GM23338 (cell line): ENCODE data around the gene RAB43. TPM values are rescaled to one million over a fixed set of nuclear protein-coding genes. Genes with fewer than 3 reads are reported as not detected.

Source experiments
- ATAC-seq: fragments of 200-7000 bp; cut with Tn5 transposase; 3 replicates; pipeline ENCODE4 v1.9.1; 2020
- DNase-seq: peaks from one replicate; pipeline ENCODE4 v3.0.0-alpha.2; 2015; ENCODE audit warnings: low spot score
- H2AFZ ChIP-seq: fragments of 200-600 bp; sonication (generic); 2 replicates; pipeline ENCODE4 v1.8.0; 2016; ENCODE audit warnings: antibody characterized with exemption, mild to moderate bottlenecking, moderate library complexity
- H3F3A ChIP-seq: fragments of 200-600 bp; sonication (generic); replicated peaks from 2 replicates; pipeline ENCODE4 v1.8.0; 2017; ENCODE audit warnings: antibody characterized with exemption, mixed run types, low read depth
- H3K27ac ChIP-seq: fragments of 200-600 bp; sonication (generic); 2 replicates; pipeline ENCODE4 v1.6.1; 2016; ENCODE audit warnings: low read depth
- H3K27me3 ChIP-seq: fragments of 200-600 bp; sonication (generic); 2 replicates; pipeline ENCODE4 v1.8.0; 2016; ENCODE audit warnings: mild to moderate bottlenecking, mixed run types, moderate library complexity; ENCODE audit not compliant: insufficient read depth
- H3K36me3 ChIP-seq: fragments of 200-600 bp; sonication (generic); 2 replicates; pipeline ENCODE4 v1.8.0; 2016; ENCODE audit warnings: mild to moderate bottlenecking; ENCODE audit not compliant: insufficient read depth
- H3K4me1 ChIP-seq: fragments of 200-600 bp; sonication (generic); 2 replicates; pipeline ENCODE4 v1.8.0; 2016; ENCODE audit warnings: mild to moderate bottlenecking, moderate library complexity; ENCODE audit not compliant: insufficient read depth
- H3K4me2 ChIP-seq: fragments of 200-600 bp; sonication (generic); 2 replicates; pipeline ENCODE4 v1.7.1; 2017; ENCODE audit warnings: mixed run types
- H3K4me3 ChIP-seq: fragments of 200-600 bp; sonication (generic); 2 replicates; pipeline ENCODE4 v1.6.1; 2016; ENCODE audit warnings: mixed run types
- H3K79me2 ChIP-seq: fragments of 200-600 bp; sonication (generic); replicated peaks from 2 replicates; pipeline ENCODE4 v1.8.0; 2017; ENCODE audit warnings: mild to moderate bottlenecking; ENCODE audit not compliant: insufficient read depth
- H3K9me2 ChIP-seq: fragments of 200-600 bp; sonication (generic); 2 replicates; pipeline ENCODE4 v1.8.0; 2017; ENCODE audit not compliant: insufficient read depth
- H4K20me1 ChIP-seq: fragments of 200-600 bp; sonication (generic); replicated peaks from 2 replicates; pipeline ENCODE4 v1.8.0; 2017; ENCODE audit warnings: mild to moderate bottlenecking; ENCODE audit not compliant: insufficient read depth
- H3K27ac Mint-ChIP-seq: 2 replicates; pipeline ENCODE4 v1.8.0; 2020; ENCODE audit warnings: inconsistent platforms, mild to moderate bottlenecking, moderate library complexity, mixed read lengths
- H3K27me3 Mint-ChIP-seq: 3 replicates; pipeline ENCODE4 v1.8.0; 2022; ENCODE audit warnings: low read depth, mild to moderate bottlenecking, moderate library complexity, mixed read lengths, inconsistent platforms; ENCODE audit not compliant: insufficient read depth, poor library complexity
- H3K36me3 Mint-ChIP-seq: 3 replicates; pipeline ENCODE4 v1.8.0; 2021; ENCODE audit warnings: low read depth, mild to moderate bottlenecking, inconsistent platforms, moderate library complexity, mixed read lengths
- H3K4me1 Mint-ChIP-seq: 3 replicates; pipeline ENCODE4 v1.8.0; 2020; ENCODE audit warnings: mild to moderate bottlenecking, inconsistent platforms, mixed read lengths
- H3K4me3 Mint-ChIP-seq: 3 replicates; pipeline ENCODE4 v1.8.0; 2021; ENCODE audit warnings: moderate library complexity, mild to moderate bottlenecking, inconsistent platforms, mixed read lengths
- H3K9me3 Mint-ChIP-seq: 3 replicates; pipeline ENCODE4 v1.8.0; 2020; ENCODE audit warnings: moderate library complexity, mild to moderate bottlenecking, inconsistent platforms, mixed read lengths
- CREB1 ChIP-seq: fragments of 250-450 bp; sonication (Bioruptor Pico); IDR thresholded peaks from 2 replicates; pipeline ENCODE4 v1.5.0; 2020; ENCODE audit warnings: low read depth, mild to moderate bottlenecking, moderate library complexity
- EZH2 ChIP-seq: fragments of 200-600 bp; sonication (generic); IDR thresholded peaks from one replicate; pipeline ENCODE4 v1.8.0; 2017; ENCODE audit warnings: antibody characterized with exemption, mild to moderate bottlenecking, low read depth; ENCODE audit not compliant: unreplicated experiment
- JUNB ChIP-seq: IDR thresholded peaks from one replicate; pipeline ENCODE4 v1.6.1; 2016; ENCODE audit warnings: antibody characterized with exemption; ENCODE audit not compliant: unreplicated experiment
- NANOG ChIP-seq: IDR thresholded peaks from 2 replicates; pipeline ENCODE4 v1.6.1; 2016; ENCODE audit warnings: antibody characterized with exemption, borderline replicate concordance
- POLR2AphosphoS5 ChIP-seq: IDR thresholded peaks from 2 replicates; pipeline ENCODE4 v1.6.1; 2016; ENCODE audit warnings: antibody characterized with exemption, low read depth
- ZNF114 ChIP-seq: fragments of 250-450 bp; sonication (Bioruptor Pico); IDR thresholded peaks from 2 replicates; pipeline ENCODE4 v1.5.0; 2020; ENCODE audit warnings: mild to moderate bottlenecking, moderate library complexity
- ZNF331 ChIP-seq: fragments of 250-450 bp; sonication (Bioruptor Pico); IDR thresholded peaks from 2 replicates; pipeline ENCODE4 v1.5.0; 2020; ENCODE audit warnings: low read depth, mild to moderate bottlenecking, moderate library complexity
- polyA plus RNA-seq: library from polyadenylated mRNA; unstranded; fragments of >200 nt; fragmentation: Nextera tagmentation; extraction: Ambion mirVana; gene quantifications from 2 replicates; pipeline ENCODE4 v1.2.1, GENCODE V29; 2016
- total RNA-seq: library from RNA; depleted of rRNA; stranded (reverse); fragments of >200 nt; shearing (Covaris generic); gene quantifications from 2 replicates; pipeline ENCODE4 v1.2.3, GENCODE V29; 2014
- TF ChIP-seq, protein P1 (sequence below): IDR thresholded peaks from 2 replicates; pipeline ENCODE4 v1.6.1; 2016; ENCODE audit warnings: antibody characterized with exemption
- TF ChIP-seq, protein P2 (sequence below), 2 experiments: fragments of 200-600 bp in 1 of 2; sonication (generic) in 1 of 2; conservative IDR thresholded peaks; 2 replicates each; pipeline versions ENCODE4 v1.5.1 to v1.6.1; 2016 to 2017; ENCODE audit warnings: antibody characterized with exemption in 2 of 2, low read depth in 2 of 2, mild to moderate bottlenecking in 2 of 2, moderate library complexity in 1 of 2
- TF ChIP-seq, protein P3 (sequence below): IDR thresholded peaks from one replicate; pipeline ENCODE4 v1.6.1; 2018; ENCODE audit warnings: antibody characterized with exemption; ENCODE audit not compliant: unreplicated experiment

Gene RAB43
- total and polyA plus RNA-seq, 2 experiments from 2014 or later, result 5.7 to 37.0 TPM

DNA sequence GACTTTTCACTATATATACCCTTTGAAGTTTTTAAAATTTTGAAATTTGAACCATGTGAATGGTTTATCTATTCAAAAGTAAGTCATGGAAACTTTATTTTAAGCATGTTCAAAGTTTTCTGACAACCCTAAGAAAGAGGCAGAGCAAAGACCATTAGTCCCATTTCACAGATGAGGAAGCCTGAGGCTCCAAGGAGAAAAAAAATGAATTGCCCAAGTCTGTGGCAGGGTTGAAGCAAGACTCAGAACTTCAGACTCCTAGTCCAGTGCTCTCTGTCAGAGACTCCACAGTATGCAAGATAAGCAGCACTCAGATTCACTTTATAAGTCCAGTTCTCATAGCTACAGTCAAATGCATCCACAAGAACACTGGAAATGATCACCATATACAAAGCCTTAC, 4.5 kb downstream of the RAB43 start (continued):
- TF ChIP-seq, protein P1, sequence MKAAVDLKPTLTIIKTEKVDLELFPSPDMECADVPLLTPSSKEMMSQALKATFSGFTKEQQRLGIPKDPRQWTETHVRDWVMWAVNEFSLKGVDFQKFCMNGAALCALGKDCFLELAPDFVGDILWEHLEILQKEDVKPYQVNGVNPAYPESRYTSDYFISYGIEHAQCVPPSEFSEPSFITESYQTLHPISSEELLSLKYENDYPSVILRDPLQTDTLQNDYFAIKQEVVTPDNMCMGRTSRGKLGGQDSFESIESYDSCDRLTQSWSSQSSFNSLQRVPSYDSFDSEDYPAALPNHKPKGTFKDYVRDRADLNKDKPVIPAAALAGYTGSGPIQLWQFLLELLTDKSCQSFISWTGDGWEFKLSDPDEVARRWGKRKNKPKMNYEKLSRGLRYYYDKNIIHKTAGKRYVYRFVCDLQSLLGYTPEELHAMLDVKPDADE, result no peak
- no peak for TF ChIP-seq ZNF331 (CRISPR knock-in tag)
- TF ChIP-seq CREB1 (CRISPR knock-in tag), result no peak
- TF ChIP-seq, protein P2, sequence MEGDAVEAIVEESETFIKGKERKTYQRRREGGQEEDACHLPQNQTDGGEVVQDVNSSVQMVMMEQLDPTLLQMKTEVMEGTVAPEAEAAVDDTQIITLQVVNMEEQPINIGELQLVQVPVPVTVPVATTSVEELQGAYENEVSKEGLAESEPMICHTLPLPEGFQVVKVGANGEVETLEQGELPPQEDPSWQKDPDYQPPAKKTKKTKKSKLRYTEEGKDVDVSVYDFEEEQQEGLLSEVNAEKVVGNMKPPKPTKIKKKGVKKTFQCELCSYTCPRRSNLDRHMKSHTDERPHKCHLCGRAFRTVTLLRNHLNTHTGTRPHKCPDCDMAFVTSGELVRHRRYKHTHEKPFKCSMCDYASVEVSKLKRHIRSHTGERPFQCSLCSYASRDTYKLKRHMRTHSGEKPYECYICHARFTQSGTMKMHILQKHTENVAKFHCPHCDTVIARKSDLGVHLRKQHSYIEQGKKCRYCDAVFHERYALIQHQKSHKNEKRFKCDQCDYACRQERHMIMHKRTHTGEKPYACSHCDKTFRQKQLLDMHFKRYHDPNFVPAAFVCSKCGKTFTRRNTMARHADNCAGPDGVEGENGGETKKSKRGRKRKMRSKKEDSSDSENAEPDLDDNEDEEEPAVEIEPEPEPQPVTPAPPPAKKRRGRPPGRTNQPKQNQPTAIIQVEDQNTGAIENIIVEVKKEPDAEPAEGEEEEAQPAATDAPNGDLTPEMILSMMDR (conservative IDR thresholded peaks at IDR 0.05; ENCODE audit: low read depth in 2 of 2), result no peak

- Mint-ChIP-seq H3K27ac (peak overlapping the region; percentile 85), H3K9me3 (no peaks in the 10 kb centered on the region), H3K4me1 (peaks cover 58% of the 10 kb centered on the region), H3K4me3 (peak overlapping the region; percentile 40; the same call in 2 of the 3 replicates), H3K27me3 (peaks cover 7% of the 10 kb centered on the region), H3K36me3 (peaks cover 5% of the 10 kb centered on the region)
- peak overlapping the region; percentile 35; the same call in 1 of the 2 replicates for H3K4me3 ChIP-seq
- peaks cover 87% of the 10 kb centered on the region for H3K79me2 ChIP-seq
- 0 out of 2 replicates have a peak, but pooled peaks cover 3% of the 10 kb centered on the region for H3K36me3 ChIP-seq
- no peak overlapping the region for H2AFZ ChIP-seq
- no peaks in the 10 kb centered on the region for H3K27me3 ChIP-seq
- H3K4me2 ChIP-seq, result peak overlapping the region; percentile 73
- H3F3A ChIP-seq, result no peaks in the 10 kb centered on the region
- no peaks in the 10 kb centered on the region for H3K9me2 ChIP-seq
- peak overlapping the region; percentile 51; the same call in 1 of the 2 replicates for H3K27ac ChIP-seq
- H4K20me1 ChIP-seq, result peaks cover 4% of the 10 kb centered on the region; the same call in 1 of the 2 replicates
- peak; percentile 48 for DNase-seq
- ATAC-seq, result no peak
- H3K4me1 ChIP-seq, result peaks cover 51% of the 10 kb centered on the region
- TF ChIP-seq CREB1 (CRISPR knock-in tag), result no peak
- no peak for TF ChIP-seq JUNB
- TF ChIP-seq, protein P3, sequence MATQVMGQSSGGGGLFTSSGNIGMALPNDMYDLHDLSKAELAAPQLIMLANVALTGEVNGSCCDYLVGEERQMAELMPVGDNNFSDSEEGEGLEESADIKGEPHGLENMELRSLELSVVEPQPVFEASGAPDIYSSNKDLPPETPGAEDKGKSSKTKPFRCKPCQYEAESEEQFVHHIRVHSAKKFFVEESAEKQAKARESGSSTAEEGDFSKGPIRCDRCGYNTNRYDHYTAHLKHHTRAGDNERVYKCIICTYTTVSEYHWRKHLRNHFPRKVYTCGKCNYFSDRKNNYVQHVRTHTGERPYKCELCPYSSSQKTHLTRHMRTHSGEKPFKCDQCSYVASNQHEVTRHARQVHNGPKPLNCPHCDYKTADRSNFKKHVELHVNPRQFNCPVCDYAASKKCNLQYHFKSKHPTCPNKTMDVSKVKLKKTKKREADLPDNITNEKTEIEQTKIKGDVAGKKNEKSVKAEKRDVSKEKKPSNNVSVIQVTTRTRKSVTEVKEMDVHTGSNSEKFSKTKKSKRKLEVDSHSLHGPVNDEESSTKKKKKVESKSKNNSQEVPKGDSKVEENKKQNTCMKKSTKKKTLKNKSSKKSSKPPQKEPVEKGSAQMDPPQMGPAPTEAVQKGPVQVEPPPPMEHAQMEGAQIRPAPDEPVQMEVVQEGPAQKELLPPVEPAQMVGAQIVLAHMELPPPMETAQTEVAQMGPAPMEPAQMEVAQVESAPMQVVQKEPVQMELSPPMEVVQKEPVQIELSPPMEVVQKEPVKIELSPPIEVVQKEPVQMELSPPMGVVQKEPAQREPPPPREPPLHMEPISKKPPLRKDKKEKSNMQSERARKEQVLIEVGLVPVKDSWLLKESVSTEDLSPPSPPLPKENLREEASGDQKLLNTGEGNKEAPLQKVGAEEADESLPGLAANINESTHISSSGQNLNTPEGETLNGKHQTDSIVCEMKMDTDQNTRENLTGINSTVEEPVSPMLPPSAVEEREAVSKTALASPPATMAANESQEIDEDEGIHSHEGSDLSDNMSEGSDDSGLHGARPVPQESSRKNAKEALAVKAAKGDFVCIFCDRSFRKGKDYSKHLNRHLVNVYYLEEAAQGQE, result no peak
- TF ChIP-seq, protein P1, result no peak
- TF ChIP-seq ZNF331 (CRISPR knock-in tag), result no peak
- TF ChIP-seq NANOG, result no peak
- no peak for TF ChIP-seq EZH2
- no peak for TF ChIP-seq ZNF114 (CRISPR knock-in tag)
- no peak for TF ChIP-seq POLR2AphosphoS5
These were observed 5.1 kb downstream of the RAB43 start for GRCh38 chr3:129116482-129116946.
